Measurements from ENCODE around the gene RNF43. TPM values are rescaled to one million over a fixed set of nuclear protein-coding genes. Genes with fewer than 3 reads are reported as not detected.
"Not testable (repeated sequence)": the region's sequence is repeated elsewhere in the genome, so short reads cannot be mapped to it uniquely, and the experiment has no call there.

The RNF43 gene
- total RNA-seq, 5 donors from 2014 or later (not counting 1 experiment from before 2014, with no cell fraction given): 1.2 to 4.0 (median 1.8) TPM

GRCh38 chr17:58401287-58401686, 16.0 kb downstream of the RNF43 start:
- peaks cover 0 to 3% of the 10 kb centered on the region in 2 experiments for H3K4me1 ChIP-seq (ENCODE audit: control insufficient read depth in 1 of 2, extremely low read depth in 1 of 2, insufficient read depth in 2 of 2, low read length in 2 of 2)
- DNase-seq (no peak), ATAC-seq (replicated peaks in 1 of 4) (no peak)
- H3K36me3 Mint-ChIP-seq: no peaks in the 10 kb centered on the region
- no peak overlapping the region for H3K27ac Mint-ChIP-seq
- ChIA-PET CTCF (no interaction called here), POLR2A (interaction anchor here in 1 of 2 donors (0.7 kb wide), 1 partner anchor 588 kb away, joined by 4 read pairs; no protein-coding TSS in a partner anchor)
- no peaks in the 10 kb centered on the region for H3K27me3 ChIP-seq (replicated peaks in 1 of 2; ENCODE audit: control insufficient read depth in 2 of 2, extremely low read depth in 1 of 2, insufficient read depth in 2 of 2, low read length in 1 of 2)
- no peaks in the 10 kb centered on the region for H3K9me3 Mint-ChIP-seq
- no peak overlapping the region for H3K4me3 Mint-ChIP-seq
- H3K27ac ChIP-seq (ENCODE audit: low read length): no peak overlapping the region
- no peaks in the 10 kb centered on the region for H3K27me3 Mint-ChIP-seq
- H3K4me3 ChIP-seq (ENCODE audit: control insufficient read depth in 1 of 2, extremely low read depth in 1 of 2, low read length in 1 of 2): no peak overlapping the region
- H3K36me3 ChIP-seq (ENCODE audit: control insufficient read depth in 2 of 2, extremely low read depth in 1 of 2, insufficient read depth in 1 of 2, low read length in 1 of 2): no peaks in the 10 kb centered on the region
- 83% methylated on average over 1 of the region's 2 CpGs for WGBS (ENCODE audit: insufficient coverage)
- H3K9me3 ChIP-seq: no peaks in the 10 kb centered on the region
- H3K4me1 Mint-ChIP-seq: peaks cover 0 to 7% (median 7%) of the 10 kb centered on the region in 3 donors

DNA sequence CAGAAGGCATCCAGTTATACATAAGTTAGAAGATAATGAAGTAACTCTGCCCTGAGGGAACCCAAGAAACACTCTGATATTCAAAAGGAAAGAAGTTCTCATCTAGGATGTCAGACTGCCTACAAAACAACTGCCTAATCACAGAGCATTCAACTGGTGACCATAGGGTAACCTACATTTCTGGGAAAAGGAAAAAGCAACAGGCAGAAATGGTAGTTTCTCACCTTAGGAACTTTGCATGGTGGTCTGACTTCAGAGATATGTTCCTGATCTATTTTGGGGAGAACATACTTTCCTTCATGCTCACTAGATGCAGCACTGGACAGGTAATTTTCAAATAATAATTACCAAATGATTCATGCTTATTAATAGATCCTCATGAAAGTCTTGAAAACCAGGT, 16.5 kb downstream of the RNF43 start:
- H3K36me3 Mint-ChIP-seq: no peaks in the 10 kb centered on the region
- no peak overlapping the region for H3K27ac Mint-ChIP-seq
- CTCF ChIA-PET: no interaction called here
- POLR2A ChIA-PET: no interaction called here
- H3K9me3 Mint-ChIP-seq: no peaks in the 10 kb centered on the region
- DNase-seq: no peak
- no peak overlapping the region for H3K4me3 Mint-ChIP-seq
- H3K4me1 ChIP-seq (ENCODE audit: control insufficient read depth in 1 of 2, extremely low read depth in 1 of 2, insufficient read depth in 2 of 2, low read length in 2 of 2): peaks cover 0 to 3% of the 10 kb centered on the region in 2 experiments
- peaks cover 0 to 7% (median 7%) of the 10 kb centered on the region in 3 donors for H3K4me1 Mint-ChIP-seq
- no peak overlapping the region for H3K4me3 ChIP-seq (ENCODE audit: control insufficient read depth in 1 of 2, extremely low read depth in 1 of 2, low read length in 1 of 2)
- no peaks in the 10 kb centered on the region for H3K27me3 Mint-ChIP-seq
- no peaks in the 10 kb centered on the region for H3K36me3 ChIP-seq (ENCODE audit: control insufficient read depth in 2 of 2, extremely low read depth in 1 of 2, insufficient read depth in 1 of 2, low read length in 1 of 2)
- no peak overlapping the region for H3K27ac ChIP-seq (ENCODE audit: low read length)
- no peak for ATAC-seq (replicated peaks in 1 of 4)
- no peaks in the 10 kb centered on the region for H3K27me3 ChIP-seq (replicated peaks in 1 of 2; ENCODE audit: control insufficient read depth in 2 of 2, extremely low read depth in 1 of 2, insufficient read depth in 2 of 2, low read length in 1 of 2)
- H3K9me3 ChIP-seq: no peaks in the 10 kb centered on the region

GRCh38 chr17:58399974-58400373, 17.4 kb downstream of the RNF43 start:
- H3K9me3 Mint-ChIP-seq: no peaks in the 10 kb centered on the region
- H3K4me3 Mint-ChIP-seq: no peak overlapping the region
- Histone ChIP-seq H3K4me3 (ENCODE audit: control insufficient read depth in 1 of 2, extremely low read depth in 1 of 2, low read length in 1 of 2) (no peak overlapping the region), H3K4me1 (ENCODE audit: control insufficient read depth in 1 of 2, extremely low read depth in 1 of 2, insufficient read depth in 2 of 2, low read length in 2 of 2) (peaks cover 0 to 3% of the 10 kb centered on the region in 2 experiments), H3K27ac (ENCODE audit: low read length) (no peak overlapping the region), H3K27me3 (replicated peaks in 1 of 2; ENCODE audit: control insufficient read depth in 2 of 2, extremely low read depth in 1 of 2, insufficient read depth in 2 of 2, low read length in 1 of 2) (no peaks in the 10 kb centered on the region), H3K36me3 (ENCODE audit: control insufficient read depth in 2 of 2, extremely low read depth in 1 of 2, insufficient read depth in 1 of 2, low read length in 1 of 2) (no peaks in the 10 kb centered on the region), H3K9me3 (no peaks in the 10 kb centered on the region)
- ATAC-seq (replicated peaks in 1 of 4): no peak
- ChIA-PET POLR2A (no interaction called here), CTCF (no interaction called here)
- WGBS (ENCODE audit: insufficient coverage): no CpG with 5 or more reads among the region's 3 CpGs
- peaks cover 0 to 7% (median 7%) of the 10 kb centered on the region in 3 donors for H3K4me1 Mint-ChIP-seq
- H3K27me3 Mint-ChIP-seq: no peaks in the 10 kb centered on the region
- no peak overlapping the region for H3K27ac Mint-ChIP-seq
- no peaks in the 10 kb centered on the region for H3K36me3 Mint-ChIP-seq
- DNase-seq: no peak

DNA sequence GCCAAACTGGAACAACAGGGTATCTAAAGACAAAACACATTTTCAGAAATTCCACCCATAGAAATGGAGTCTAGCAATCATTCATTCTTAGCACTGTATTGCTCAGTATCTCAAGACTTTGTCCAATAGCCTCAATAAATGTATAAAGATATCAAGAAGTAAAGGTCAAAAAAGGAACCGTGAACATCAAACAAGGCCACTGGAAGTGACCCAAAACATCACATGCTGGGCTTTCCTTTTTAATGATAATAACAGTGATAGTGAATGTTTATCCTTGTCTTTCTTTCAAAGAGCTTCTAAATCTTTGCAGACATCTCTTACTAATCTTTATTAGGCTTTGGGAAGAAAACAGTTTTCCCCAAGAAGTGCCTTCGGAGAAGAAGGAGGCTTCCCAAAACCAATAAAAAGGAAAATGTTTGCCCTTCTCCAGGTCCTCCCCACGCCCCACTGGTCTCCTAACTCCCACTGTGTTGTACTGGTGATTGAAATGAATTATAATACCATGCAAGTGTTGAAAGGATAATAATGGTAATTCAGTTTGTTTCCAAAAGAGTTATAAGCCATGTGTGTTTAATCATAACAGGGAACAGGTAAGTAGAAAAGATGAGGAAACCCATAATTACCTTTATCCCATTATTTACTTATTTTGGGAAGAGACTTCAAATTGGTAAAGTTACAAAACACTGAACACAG, 18.6 kb downstream of the RNF43 start:
- H3K9me3 Mint-ChIP-seq: no peaks in the 10 kb centered on the region
- ChIA-PET POLR2A (no interaction called here), CTCF (interaction anchor here in 1 of 2 donors (0.7 kb wide), 1 partner anchor 258 kb away, joined by 5 read pairs; no protein-coding TSS in a partner anchor)
- ATAC-seq (replicated peaks in 1 of 4) (no peak), DNase-seq (no peak)
- Histone ChIP-seq H3K4me1 (ENCODE audit: control insufficient read depth in 1 of 2, extremely low read depth in 1 of 2, insufficient read depth in 2 of 2, low read length in 2 of 2) (peaks cover 0 to 3% of the 10 kb centered on the region in 2 experiments), H3K9me3 (no peaks in the 10 kb centered on the region), H3K36me3 (ENCODE audit: control insufficient read depth in 2 of 2, extremely low read depth in 1 of 2, insufficient read depth in 1 of 2, low read length in 1 of 2) (no peaks in the 10 kb centered on the region), H3K4me3 (ENCODE audit: control insufficient read depth in 1 of 2, extremely low read depth in 1 of 2, low read length in 1 of 2) (no peak overlapping the region), H3K27me3 (replicated peaks in 1 of 2; ENCODE audit: control insufficient read depth in 2 of 2, extremely low read depth in 1 of 2, insufficient read depth in 2 of 2, low read length in 1 of 2) (no peaks in the 10 kb centered on the region), H3K27ac (ENCODE audit: low read length) (no peak overlapping the region)
- no CpG with 5 or more reads among the region's 3 CpGs for WGBS (ENCODE audit: insufficient coverage)
- H3K4me3 Mint-ChIP-seq: no peak overlapping the region
- peaks cover 4% of the 10 kb centered on the region for H3K36me3 Mint-ChIP-seq
- H3K27me3 Mint-ChIP-seq: no peaks in the 10 kb centered on the region
- H3K27ac Mint-ChIP-seq: no peak overlapping the region
- H3K4me1 Mint-ChIP-seq: peaks cover 0 to 7% (median 7%) of the 10 kb centered on the region in 3 donors

- H3K4me3 Mint-ChIP-seq; H3K27me3 Mint-ChIP-seq; H3K9me3 Mint-ChIP-seq; H3K4me1 Mint-ChIP-seq; H3K27me3 ChIP-seq (replicated peaks in 1 of 2; ENCODE audit: control insufficient read depth in 2 of 2, extremely low read depth in 1 of 2, insufficient read depth in 2 of 2, low read length in 1 of 2); H3K27ac Mint-ChIP-seq; H3K27ac ChIP-seq (ENCODE audit: low read length); H3K4me3 ChIP-seq (ENCODE audit: control insufficient read depth in 1 of 2, extremely low read depth in 1 of 2, low read length in 1 of 2); ATAC-seq (replicated peaks in 1 of 4); H3K36me3 Mint-ChIP-seq; DNase-seq; H3K4me1 ChIP-seq (ENCODE audit: control insufficient read depth in 1 of 2, extremely low read depth in 1 of 2, insufficient read depth in 2 of 2, low read length in 2 of 2); H3K36me3 ChIP-seq (ENCODE audit: control insufficient read depth in 2 of 2, extremely low read depth in 1 of 2, insufficient read depth in 1 of 2, low read length in 1 of 2); H3K9me3 ChIP-seq; POLR2A ChIA-PET: not testable (repeated sequence)
- 93% methylated on average over 2 of the region's 5 CpGs for WGBS (ENCODE audit: insufficient coverage)
- CTCF ChIA-PET: interaction anchor here in 1 of 2 donors (1.0 kb wide), 1 partner anchor 9 kb away, joined by 3 read pairs; no protein-coding TSS in a partner anchor
Measured at GRCh38 chr17:58397421-58397820, 19.9 kb downstream of the RNF43 start.

DNA sequence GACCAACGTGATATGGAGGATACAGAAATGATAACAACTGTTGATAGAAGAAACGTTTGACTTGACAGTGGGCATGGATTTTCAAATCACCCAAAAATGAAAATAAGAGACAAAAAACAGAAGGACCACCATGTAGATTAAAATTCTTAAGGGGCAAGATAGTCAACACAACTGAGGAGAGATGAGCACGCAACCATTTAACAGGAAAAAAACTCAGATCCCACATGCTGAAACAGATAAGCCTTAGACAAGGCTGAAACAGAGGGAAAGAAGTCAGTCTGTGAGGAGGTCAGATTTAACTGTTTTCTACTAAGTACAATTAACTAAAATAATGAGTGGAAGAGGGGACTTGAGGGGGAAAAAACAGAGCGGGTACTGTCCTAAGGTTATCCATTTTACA, 21.2 kb downstream of the RNF43 start:
- Mint-ChIP-seq H3K4me1 (no peaks in the 10 kb centered on the region), H3K36me3 (peaks cover 4% of the 10 kb centered on the region), H3K9me3 (no peaks in the 10 kb centered on the region), H3K27ac (no peak overlapping the region), H3K27me3 (no peaks in the 10 kb centered on the region), H3K4me3 (no peak overlapping the region)
- Histone ChIP-seq H3K36me3 (ENCODE audit: control insufficient read depth in 2 of 2, extremely low read depth in 1 of 2, insufficient read depth in 1 of 2, low read length in 1 of 2) (no peaks in the 10 kb centered on the region), H3K27ac (ENCODE audit: low read length) (no peak overlapping the region), H3K9me3 (no peaks in the 10 kb centered on the region), H3K27me3 (replicated peaks in 1 of 2; ENCODE audit: control insufficient read depth in 2 of 2, extremely low read depth in 1 of 2, insufficient read depth in 2 of 2, low read length in 1 of 2) (no peaks in the 10 kb centered on the region), H3K4me1 (ENCODE audit: control insufficient read depth in 1 of 2, extremely low read depth in 1 of 2, insufficient read depth in 2 of 2, low read length in 2 of 2) (no peaks in the 10 kb centered on the region), H3K4me3 (ENCODE audit: control insufficient read depth in 1 of 2, extremely low read depth in 1 of 2, low read length in 1 of 2) (no peak overlapping the region)
- CTCF ChIA-PET: interaction anchor here in 1 of 2 donors (1.0 kb wide), 1 partner anchor 7 kb away, joined by 3 read pairs; no protein-coding TSS in a partner anchor
- DNase-seq (no peak), ATAC-seq (replicated peaks in 1 of 4) (no peak)
- POLR2A ChIA-PET: interaction anchor here in 1 of 2 donors (0.6 kb wide), 1 partner anchor 142 kb away, joined by 5 read pairs; no protein-coding TSS in a partner anchor
- WGBS (ENCODE audit: insufficient coverage): no CpG with 5 or more reads among the region's 4 CpGs
